Body of pancreas (tissue), 4 donors: ENCODE data around the gene NUBP2. TPM values are rescaled to one million over a fixed set of nuclear protein-coding genes. Genes with fewer than 3 reads are reported as not detected.

ENCODE experiments used
- ATAC-seq: fragments of 150-250 bp; one replicate; pipeline ENCODE4 v1.9.1; 2016
- DNase-seq, 4 donors: peaks; one replicate each; pipeline ENCODE4 v3.0.0-alpha.2; 2019
- H3K27ac ChIP-seq, 4 donors: fragments of 200-600 bp; sonication (generic); 1 replicate in 3 of 4; 2 replicates in 1 of 4; pipeline versions ENCODE4 v1.5.1 to v1.6.1; 2016 to 2019; ENCODE audit warnings: mild to moderate bottlenecking in 1 of 4, mixed read lengths in 1 of 4, moderate library complexity in 1 of 4
- H3K27me3 ChIP-seq, 2 donors: fragments of 200-600 bp; sonication (generic); one replicate each; pipeline ENCODE4 v1.6.0; 2016; ENCODE audit warnings: mild to moderate bottlenecking in 1 of 2
- H3K36me3 ChIP-seq, 2 donors: fragments of 200-600 bp; sonication (generic); replicated peaks in 1 of 2; 2 replicates each; pipeline ENCODE4 v1.5.1; 2016; ENCODE audit warnings: low read depth in 2 of 2; ENCODE audit not compliant: insufficient read depth in 1 of 2
- H3K4me1 ChIP-seq: fragments of 200-600 bp; sonication (generic); one replicate; pipeline ENCODE4 v1.6.0; 2016
- H3K4me3 ChIP-seq, 2 donors: fragments of 200-600 bp; sonication (generic); 1 replicate in 1 of 2; 2 replicates in 1 of 2; pipeline ENCODE4 v1.5.1; 2016 to 2019
- H3K9me3 ChIP-seq, 3 donors: fragments of 200-600 bp; sonication (generic); 1 replicate in 2 of 3; 2 replicates in 1 of 3; pipeline ENCODE4 v1.5.1; 2016
- CTCF ChIP-seq, 7 experiments: fragments of 450-650 bp in 4 of 7; fragments of 200-600 bp in 3 of 7; sonication (generic) in 3 of 7; IDR thresholded peaks; one replicate each; pipeline ENCODE4 v1.5.1; 2016 to 2019; ENCODE audit warnings: antibody characterized with exemption in 7 of 7
- POLR2A ChIP-seq, 3 donors: fragments of 450-650 bp; IDR thresholded peaks; one replicate each; pipeline ENCODE4 v1.6.1; 2016; ENCODE audit warnings: antibody characterized with exemption in 3 of 3, mild to moderate bottlenecking in 2 of 3
- WGBS, 2 donors: methylation state at CpG; one replicate each; pipeline ENCODE4 v1.1.5; 2017; 5-methylcytosine and 5-hydroxymethylcytosine counted together
- intact Hi-C: fragments of 100-400 bp; cut with DNase I; formaldehyde crosslinking; loops from one replicate; pipeline ENCODE4 v1.15.1; 2023
- total RNA-seq, 2 donors: library from RNA; depleted of rRNA; stranded (reverse); fragments of >200 nt; gene quantifications; one replicate each; pipeline ENCODE4 v1.1.0, GENCODE V29; 2016

The NUBP2 gene
- total RNA-seq, 2 donors from 2014 or later: 61.0 to 72.6 TPM

- peaks cover 13% of the 10 kb centered on the region for H3K4me1 ChIP-seq
- DNase-seq: no peak
- 91% methylated on average over 9 to 26 of the region's 35 CpGs for WGBS, 2 donors
- no peaks in the 10 kb centered on the region for H3K9me3 ChIP-seq
- no peak overlapping the region for H3K4me3 ChIP-seq
- no peaks in the 10 kb centered on the region for H3K27me3 ChIP-seq
- intact Hi-C loops: no loop called here
- no peak for ATAC-seq
- TF ChIP-seq POLR2A (IDR thresholded peaks at IDR 0.05): no peak
- TF ChIP-seq CTCF (IDR thresholded peaks at IDR 0.05): no peak
- no peak overlapping the region for H3K27ac ChIP-seq
- H3K36me3 ChIP-seq: peaks cover 0 to 8% of the 10 kb centered on the region in 2 donors
Observed at GRCh38 chr16:1818873-1819525, 36.2 kb downstream of the NUBP2 start.

- H3K36me3 ChIP-seq: peaks cover 0 to 8% of the 10 kb centered on the region in 2 donors
Observed at GRCh38 chr16:1819611-1820010, 36.9 kb downstream of the NUBP2 start.

GRCh38 chr16:1820096-1820945, 37.6 kb downstream of the NUBP2 start:
- peaks cover 0 to 8% of the 10 kb centered on the region in 2 donors for H3K36me3 ChIP-seq
- no peak for ATAC-seq
- H3K4me1 ChIP-seq: peaks cover 26% of the 10 kb centered on the region
- WGBS, 2 donors: 83 to 85% methylated on average over 19 to 24 of the region's 25 CpGs
- intact Hi-C loops: no loop called here
- DNase-seq: no peak
- TF ChIP-seq POLR2A (IDR thresholded peaks at IDR 0.05) (no peak), CTCF (IDR thresholded peaks at IDR 0.05) (no peak)
- no peak overlapping the region for H3K27ac ChIP-seq
- no peaks in the 10 kb centered on the region for H3K27me3 ChIP-seq
- no peak overlapping the region for H3K4me3 ChIP-seq
- H3K9me3 ChIP-seq: no peaks in the 10 kb centered on the region

More at GRCh38 chr16:1819611-1820010, 36.9 kb downstream of the NUBP2 start:
- no peaks in the 10 kb centered on the region for H3K27me3 ChIP-seq
- WGBS, 2 donors: 86 to 92% methylated on average over 12 to 15 of the region's 15 CpGs
- DNase-seq (no peak), ATAC-seq (no peak)
- H3K9me3 ChIP-seq: no peaks in the 10 kb centered on the region
- peaks cover 19% of the 10 kb centered on the region for H3K4me1 ChIP-seq
- TF ChIP-seq POLR2A (IDR thresholded peaks at IDR 0.05) (no peak), CTCF (IDR thresholded peaks at IDR 0.05) (no peak)
- no peak overlapping the region for H3K27ac ChIP-seq
- no peak overlapping the region for H3K4me3 ChIP-seq
- intact Hi-C loops: no loop called here

- 86 to 93% methylated on average over 6 of the region's 12 CpGs for WGBS, 2 donors
- TF ChIP-seq CTCF (IDR thresholded peaks at IDR 0.05): no peak
- no peak for TF ChIP-seq POLR2A (IDR thresholded peaks at IDR 0.05)
- Histone ChIP-seq H3K36me3 (peaks cover 0 to 8% of the 10 kb centered on the region in 2 donors), H3K4me3 (no peak overlapping the region), H3K27me3 (no peaks in the 10 kb centered on the region), H3K4me1 (peaks cover 32% of the 10 kb centered on the region), H3K9me3 (no peaks in the 10 kb centered on the region), H3K27ac (no peak overlapping the region)
- DNase-seq (no peak), ATAC-seq (no peak)
- intact Hi-C loops: no loop called here
Observed at GRCh38 chr16:1820946-1821290, 38.2 kb downstream of the NUBP2 start.
